ENCODE data around the gene SRSF7.
A peak's percentile ranks its signal among the peaks of the same experiment; 100 is the strongest.

The SRSF7 gene

GRCh38 chr2:38701542-38701941 is 49.6 kb downstream of the SRSF7 start:
- no peak for DNase-seq (ENCODE audit: low read depth)

- DNase-seq (ENCODE audit: low read depth): no peak
These were observed 50.2 kb downstream of the SRSF7 start for GRCh38 chr2:38700881-38701458.

- DNase-seq (ENCODE audit: low read depth): no peak
These were observed 50.9 kb downstream of the SRSF7 start for GRCh38 chr2:38700113-38700785.

- no peak for DNase-seq (ENCODE audit: low read depth)
These were observed 52.6 kb downstream of the SRSF7 start for GRCh38 chr2:38698467-38699003.

- DNase-seq (ENCODE audit: low read depth): peak; percentile 50
These were observed 53.9 kb downstream of the SRSF7 start for GRCh38 chr2:38697116-38697840.

All from T-helper 22 cell (primary cell).